HepG2 (cell line): ENCODE data around the gene TRPM1.

Experiments
- CEBPZ ChIP-seq: IDR thresholded peaks from 2 replicates; pipeline ENCODE4 v1.6.1; 2012; ENCODE audit warnings: low read length, improper control_type of control experiment
- CTCF ChIP-seq: sonication (generic); formaldehyde crosslinking; IDR thresholded peaks from 2 replicates; pipeline ENCODE4 v1.5.0; 2020; ENCODE audit warnings: mild to moderate bottlenecking, missing genetic modification reagents, moderate library complexity
- HBP1 ChIP-seq: IDR thresholded peaks from 2 replicates; pipeline ENCODE4 v1.6.1; 2016; ENCODE audit warnings: low read depth, control low read depth
- NBN ChIP-seq: fragments of 450-650 bp; conservative IDR thresholded peaks from 2 replicates; pipeline ENCODE4 v1.6.1; 2017
- PHF8 ChIP-seq: sonication (generic); formaldehyde crosslinking; IDR thresholded peaks from 2 replicates; pipeline ENCODE4 v1.5.0; 2020; ENCODE audit warnings: missing genetic modification reagents
- RCOR2 ChIP-seq: IDR thresholded peaks from 2 replicates; pipeline ENCODE4 v1.6.1; 2016; ENCODE audit warnings: missing biosample characterization, missing genetic modification reagents
- TP53 ChIP-seq: sonication (generic); formaldehyde crosslinking; conservative IDR thresholded peaks from 2 replicates; pipeline ENCODE4 v1.4.0; 2020; ENCODE audit warnings: missing genetic modification reagents

GRCh38 chr15:30956216-30957124, 145.1 kb downstream of the TRPM1 start:
- TF ChIP-seq HBP1 (CRISPR knock-in tag) (no peak), CTCF (CRISPR knock-in tag) (no peak), RCOR2 (CRISPR knock-in tag) (no peak), NBN (no peak), CEBPZ (no peak), TP53 (CRISPR knock-in tag) (no peak), PHF8 (CRISPR knock-in tag) (no peak)
